Gastrocnemius medialis (tissue), 4 donors: ENCODE measurements around the gene LCN6.

Experiments
- POLR2A ChIP-seq, 2 donors: fragments of 450-650 bp; IDR thresholded peaks; one replicate each; pipeline ENCODE4 v1.6.1; 2017; ENCODE audit warnings: antibody characterized with exemption in 2 of 2, mild to moderate bottlenecking in 2 of 2, moderate library complexity in 2 of 2
- TF ChIP-seq, protein P1 (sequence below), 5 experiments: fragments of 450-650 bp in 3 of 5; fragments of 200-600 bp in 2 of 5; sonication (generic) in 2 of 5; IDR thresholded peaks in 4 of 5; conservative IDR thresholded peaks in 1 of 5; 1 replicate in 4 of 5; 2 replicates in 1 of 5; pipeline ENCODE4 v1.5.1; 2016 to 2019; ENCODE audit warnings: antibody characterized with exemption in 5 of 5, mild to moderate bottlenecking in 3 of 5, moderate library complexity in 3 of 5

DNA sequence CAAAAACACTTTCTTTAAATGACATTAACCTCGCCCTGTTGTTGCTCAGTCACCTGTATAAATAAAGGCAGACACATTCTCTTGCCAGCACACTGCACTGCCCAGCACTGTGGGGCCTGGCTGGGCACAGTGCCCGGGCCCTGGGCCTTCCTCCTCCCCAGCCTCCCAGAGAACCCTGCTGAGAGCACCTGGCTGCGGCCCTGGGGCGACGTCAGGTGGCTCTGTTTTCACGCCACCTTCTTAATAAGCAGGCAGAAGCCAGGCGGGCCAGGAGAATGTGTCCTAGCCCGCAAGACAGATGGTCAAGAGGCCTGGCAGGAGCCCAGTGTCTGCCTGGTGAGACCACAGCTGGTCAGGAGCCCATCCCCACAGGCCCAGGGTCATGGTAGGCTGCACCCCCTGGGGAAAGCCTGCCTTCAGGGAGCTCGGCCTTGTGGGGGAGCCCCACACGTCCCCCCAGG lies 52.9 kb downstream of the LCN6 start:
- TF ChIP-seq, protein P1, sequence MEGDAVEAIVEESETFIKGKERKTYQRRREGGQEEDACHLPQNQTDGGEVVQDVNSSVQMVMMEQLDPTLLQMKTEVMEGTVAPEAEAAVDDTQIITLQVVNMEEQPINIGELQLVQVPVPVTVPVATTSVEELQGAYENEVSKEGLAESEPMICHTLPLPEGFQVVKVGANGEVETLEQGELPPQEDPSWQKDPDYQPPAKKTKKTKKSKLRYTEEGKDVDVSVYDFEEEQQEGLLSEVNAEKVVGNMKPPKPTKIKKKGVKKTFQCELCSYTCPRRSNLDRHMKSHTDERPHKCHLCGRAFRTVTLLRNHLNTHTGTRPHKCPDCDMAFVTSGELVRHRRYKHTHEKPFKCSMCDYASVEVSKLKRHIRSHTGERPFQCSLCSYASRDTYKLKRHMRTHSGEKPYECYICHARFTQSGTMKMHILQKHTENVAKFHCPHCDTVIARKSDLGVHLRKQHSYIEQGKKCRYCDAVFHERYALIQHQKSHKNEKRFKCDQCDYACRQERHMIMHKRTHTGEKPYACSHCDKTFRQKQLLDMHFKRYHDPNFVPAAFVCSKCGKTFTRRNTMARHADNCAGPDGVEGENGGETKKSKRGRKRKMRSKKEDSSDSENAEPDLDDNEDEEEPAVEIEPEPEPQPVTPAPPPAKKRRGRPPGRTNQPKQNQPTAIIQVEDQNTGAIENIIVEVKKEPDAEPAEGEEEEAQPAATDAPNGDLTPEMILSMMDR (IDR thresholded peaks at IDR 0.05 in 4 of 5, conservative IDR thresholded peaks at IDR 0.05 in 1 of 5): no peak
- no peak for TF ChIP-seq POLR2A (IDR thresholded peaks at IDR 0.05)
